Endodermal cell (in vitro differentiated cells): ENCODE measurements around the gene DGKE. TPM values are rescaled to one million over a fixed set of nuclear protein-coding genes. Genes with fewer than 3 reads are reported as not detected.

Source experiments
- DNase-seq: peaks from one replicate; pipeline ENCODE4 v3.0.0-alpha.2; 2017
- H3K27ac ChIP-seq: 2 replicates; pipeline ENCODE4 v1.5.1; 2013; ENCODE audit warnings: mild to moderate bottlenecking, low read depth, low read length, moderate library complexity
- H3K27me3 ChIP-seq: 2 replicates; pipeline ENCODE4 v1.6.1; 2013; ENCODE audit warnings: mild to moderate bottlenecking, low read length, moderate library complexity; ENCODE audit not compliant: insufficient read depth, control insufficient read depth, poor library complexity, severe bottlenecking
- H3K36me3 ChIP-seq: 2 replicates; pipeline ENCODE4 v1.7.0; 2013; ENCODE audit warnings: mild to moderate bottlenecking, low read length, moderate library complexity; ENCODE audit not compliant: control insufficient read depth, insufficient read depth
- H3K4me1 ChIP-seq: one replicate; pipeline ENCODE4 v1.7.0; 2013; ENCODE audit warnings: low read length; ENCODE audit not compliant: control insufficient read depth, insufficient read depth
- H3K4me3 ChIP-seq: 2 replicates; pipeline ENCODE4 v1.5.1; 2013; ENCODE audit warnings: mild to moderate bottlenecking, low read length, moderate library complexity
- H3K9ac ChIP-seq: 2 replicates; pipeline ENCODE4 v1.6.1; 2013; ENCODE audit warnings: mild to moderate bottlenecking, low read length, moderate library complexity; ENCODE audit not compliant: poor library complexity, severe bottlenecking; ENCODE audit errors: extremely low read depth
- H3K9me3 ChIP-seq: 2 replicates; pipeline ENCODE4 v1.6.1; 2013; ENCODE audit warnings: mild to moderate bottlenecking, low read length, moderate library complexity; ENCODE audit not compliant: control insufficient read depth
- H3K27ac Mint-ChIP-seq: 2 replicates; pipeline ENCODE4 v1.8.0; 2020; ENCODE audit warnings: mixed read lengths
- H3K27me3 Mint-ChIP-seq: 2 replicates; pipeline ENCODE4 v1.8.0; 2021; ENCODE audit warnings: mild to moderate bottlenecking, mixed read lengths; ENCODE audit not compliant: insufficient read depth
- H3K36me3 Mint-ChIP-seq: 2 replicates; pipeline ENCODE4 v1.8.0; 2020; ENCODE audit warnings: low read depth, mixed read lengths
- H3K4me1 Mint-ChIP-seq: 2 replicates; pipeline ENCODE4 v1.8.0; 2020; ENCODE audit warnings: mixed read lengths
- H3K4me3 Mint-ChIP-seq: 2 replicates; pipeline ENCODE4 v1.8.0; 2020; ENCODE audit warnings: mild to moderate bottlenecking, moderate library complexity, mixed read lengths
- H3K9me3 Mint-ChIP-seq: 2 replicates; pipeline ENCODE4 v1.8.0; 2020; ENCODE audit warnings: mild to moderate bottlenecking, mixed read lengths
- WGBS, 2 experiments: methylation state at CpG; one replicate each; pipeline versions ENCODE4 v1.1.5 to v1.1.7; 2013; ENCODE audit warnings: missing lambda C conversion rate in 2 of 2, mixed read lengths in 1 of 2; ENCODE audit not compliant: insufficient coverage in 1 of 2, insufficient read length in 1 of 2; 5-methylcytosine and 5-hydroxymethylcytosine counted together
- total RNA-seq, 2 donors: library from RNA; stranded (reverse); fragmentation: NEBNext Ultra II Directional in 1 of 2; extraction: Animal tissue kit (Norgen Biotek cat#: 25700) in 1 of 2; gene quantifications; 2 replicates in 1 of 2; 3 replicates in 1 of 2; pipeline ENCODE4 v1.2.1, GENCODE V29; 2021
- TF ChIP-seq, protein P1 (sequence below): fragments of 200-600 bp; sonication (generic); conservative IDR thresholded peaks from 2 replicates; pipeline ENCODE4 v1.5.0; 2021; ENCODE audit warnings: antibody characterized with exemption, mild to moderate bottlenecking

The DGKE gene
- total RNA-seq, 2 donors from 2014 or later = 3.5 to 7.1 TPM

DNA sequence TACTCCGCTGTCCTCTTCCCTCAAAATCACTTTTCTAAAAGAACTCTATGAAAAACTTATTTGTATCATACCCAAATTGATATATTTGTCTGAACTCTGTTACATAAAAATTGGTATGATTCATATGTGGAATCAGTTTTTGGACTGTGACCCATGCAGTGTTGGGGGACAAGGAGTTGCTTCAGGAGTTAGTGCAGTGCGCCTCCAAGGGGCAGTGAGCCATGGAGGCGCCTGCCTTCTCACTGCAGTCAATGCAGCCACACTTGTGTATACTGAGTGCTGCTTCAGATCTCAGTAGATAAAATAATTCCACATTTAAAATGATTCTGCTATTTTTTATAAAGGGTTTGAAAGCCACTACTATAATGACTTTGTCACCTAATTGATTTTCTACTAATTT lies 32.5 kb downstream of the DGKE start:
- H3K36me3 Mint-ChIP-seq = no peaks in the 10 kb centered on the region
- Histone ChIP-seq H3K27ac (no peak overlapping the region), H3K36me3 (peaks cover 7% of the 10 kb centered on the region), H3K4me1 (no peaks in the 10 kb centered on the region), H3K4me3 (no peak overlapping the region), H3K27me3 (no peaks in the 10 kb centered on the region), H3K9ac (no peak overlapping the region), H3K9me3 (no peaks in the 10 kb centered on the region)
- no peaks in the 10 kb centered on the region for H3K4me1 Mint-ChIP-seq
- H3K4me3 Mint-ChIP-seq = no peak overlapping the region
- WGBS, 2 experiments = 62% methylated on average over 3 of the region's 3 CpGs; no CpG with 5 or more reads in 1 of the 2 experiments
- TF ChIP-seq, protein P1, sequence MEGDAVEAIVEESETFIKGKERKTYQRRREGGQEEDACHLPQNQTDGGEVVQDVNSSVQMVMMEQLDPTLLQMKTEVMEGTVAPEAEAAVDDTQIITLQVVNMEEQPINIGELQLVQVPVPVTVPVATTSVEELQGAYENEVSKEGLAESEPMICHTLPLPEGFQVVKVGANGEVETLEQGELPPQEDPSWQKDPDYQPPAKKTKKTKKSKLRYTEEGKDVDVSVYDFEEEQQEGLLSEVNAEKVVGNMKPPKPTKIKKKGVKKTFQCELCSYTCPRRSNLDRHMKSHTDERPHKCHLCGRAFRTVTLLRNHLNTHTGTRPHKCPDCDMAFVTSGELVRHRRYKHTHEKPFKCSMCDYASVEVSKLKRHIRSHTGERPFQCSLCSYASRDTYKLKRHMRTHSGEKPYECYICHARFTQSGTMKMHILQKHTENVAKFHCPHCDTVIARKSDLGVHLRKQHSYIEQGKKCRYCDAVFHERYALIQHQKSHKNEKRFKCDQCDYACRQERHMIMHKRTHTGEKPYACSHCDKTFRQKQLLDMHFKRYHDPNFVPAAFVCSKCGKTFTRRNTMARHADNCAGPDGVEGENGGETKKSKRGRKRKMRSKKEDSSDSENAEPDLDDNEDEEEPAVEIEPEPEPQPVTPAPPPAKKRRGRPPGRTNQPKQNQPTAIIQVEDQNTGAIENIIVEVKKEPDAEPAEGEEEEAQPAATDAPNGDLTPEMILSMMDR = peak; percentile 52
- H3K27me3 Mint-ChIP-seq = no peaks in the 10 kb centered on the region
- DNase-seq = no peak
- no peak overlapping the region for H3K27ac Mint-ChIP-seq
- H3K9me3 Mint-ChIP-seq = no peaks in the 10 kb centered on the region

DNA sequence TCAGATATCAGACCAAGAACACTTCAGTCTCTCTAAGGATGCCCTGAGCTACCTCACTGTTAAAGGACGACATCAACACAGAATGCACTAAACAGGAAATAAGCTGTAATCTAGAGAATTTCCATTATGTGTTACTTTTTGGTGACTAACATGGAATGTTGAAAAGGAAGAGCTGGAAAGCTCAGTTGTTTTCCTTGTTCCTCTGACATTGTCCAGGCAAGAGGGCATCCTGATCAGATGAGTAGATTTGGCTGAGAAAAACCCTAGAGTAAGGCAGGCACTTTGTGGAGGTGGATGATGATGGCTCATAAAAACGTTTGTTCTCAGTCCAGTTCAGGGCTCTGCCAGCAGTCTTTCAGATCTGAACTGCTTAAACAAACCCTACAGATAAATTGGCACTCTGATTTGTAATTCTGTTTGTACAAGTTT lies 34.0 kb downstream of the DGKE start:
- H3K4me1 ChIP-seq = no peaks in the 10 kb centered on the region
- H3K9me3 ChIP-seq = no peaks in the 10 kb centered on the region
- Mint-ChIP-seq H3K27ac (no peak overlapping the region), H3K36me3 (no peaks in the 10 kb centered on the region), H3K27me3 (no peaks in the 10 kb centered on the region), H3K4me1 (no peaks in the 10 kb centered on the region), H3K9me3 (no peaks in the 10 kb centered on the region), H3K4me3 (no peak overlapping the region)
- WGBS, 2 experiments = 75 to 82% methylated on average over 2 of the region's 2 CpGs
- H3K27me3 ChIP-seq = no peaks in the 10 kb centered on the region
- H3K9ac ChIP-seq = no peak overlapping the region
- no peak for DNase-seq
- peaks cover 7% of the 10 kb centered on the region for H3K36me3 ChIP-seq
- no peak overlapping the region for H3K27ac ChIP-seq
- no peak overlapping the region for H3K4me3 ChIP-seq
- TF ChIP-seq, protein P1 = no peak

DNA sequence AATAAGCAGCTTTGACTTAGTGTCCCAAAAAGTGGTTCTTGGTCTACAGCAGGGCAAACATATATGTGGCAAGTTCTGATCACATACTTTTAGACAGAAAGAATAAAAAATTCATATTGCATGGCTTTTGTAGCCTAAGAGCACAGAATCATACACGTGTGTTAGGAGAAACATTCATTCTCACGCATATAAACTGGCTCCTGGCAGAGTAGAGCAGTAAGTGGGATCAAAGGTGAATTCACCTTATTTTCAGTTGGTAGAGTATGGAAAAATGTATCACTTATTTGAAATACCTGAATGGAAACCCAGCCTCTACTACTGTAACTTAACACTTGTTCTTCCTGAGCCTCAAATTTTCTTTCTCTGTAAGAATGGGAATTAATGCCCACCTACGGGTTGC lies 34.8 kb downstream of the DGKE start:
- Histone ChIP-seq H3K4me3 (no peak overlapping the region), H3K27me3 (no peaks in the 10 kb centered on the region), H3K27ac (no peak overlapping the region), H3K9ac (no peak overlapping the region), H3K36me3 (peaks cover 7% of the 10 kb centered on the region), H3K9me3 (no peaks in the 10 kb centered on the region), H3K4me1 (no peaks in the 10 kb centered on the region)
- Mint-ChIP-seq H3K4me1 (no peaks in the 10 kb centered on the region), H3K36me3 (no peaks in the 10 kb centered on the region), H3K9me3 (no peaks in the 10 kb centered on the region), H3K27me3 (no peaks in the 10 kb centered on the region), H3K4me3 (no peak overlapping the region), H3K27ac (no peak overlapping the region)
- no peak for DNase-seq
- 96 to 99% methylated on average over 3 of the region's 3 CpGs for WGBS, 2 experiments
- TF ChIP-seq, protein P1 = no peak
